Measurements from ENCODE around the gene SLC35A1. TPM values are rescaled to one million over a fixed set of nuclear protein-coding genes. Genes with fewer than 3 reads are reported as not detected.

The SLC35A1 gene
- total and polyA plus RNA-seq, 2 of the 4 experiments (the other 2 are of a cell fraction): 9.7 to 12.4 TPM

GRCh38 chr6:87539554-87539953 lies 66.8 kb downstream of the SLC35A1 start:
- DNase-seq (no peak), ATAC-seq (ENCODE audit: low read depth) (no peak)
- H2AFZ ChIP-seq (replicated peaks; ENCODE audit: low read length, poor library complexity): no peak overlapping the region
- POLR2A ChIA-PET (ENCODE audit: unreplicated experiment): interaction anchor here (0.5 kb wide), 1 partner anchor 1961 kb away, joined by 4 read pairs; no protein-coding TSS in a partner anchor
- no TSS peak for BruUV-seq (replicated peaks)
- no peak overlapping the region for H3K56ac ChIP-seq (ENCODE audit: extremely low read depth, insufficient read depth, low read length)
- H3K9me1 ChIP-seq (ENCODE audit: insufficient read depth, low read length): peaks cover 2% of the 10 kb centered on the region
- H4K91ac ChIP-seq (ENCODE audit: insufficient read depth, low read depth, low read length): no peak overlapping the region
- H4K8ac ChIP-seq (ENCODE audit: low read depth in 2 of 2, low read length in 2 of 2): no peak overlapping the region
- no peak overlapping the region for H3K4ac ChIP-seq (ENCODE audit: low read depth, low read length)
- no peaks in the 10 kb centered on the region; the same call in 1 of the 2 replicates for H4K20me1 ChIP-seq (ENCODE audit: insufficient read depth, low read length)
- no peak overlapping the region for H3K9ac ChIP-seq (ENCODE audit: low read depth, low read length)
- H3K27ac ChIP-seq (ENCODE audit: insufficient read depth, low read length): no peak overlapping the region
- H3K14ac ChIP-seq (replicated peaks; ENCODE audit: low read depth, low read length): no peak overlapping the region
- H3K4me1 ChIP-seq (ENCODE audit: control insufficient read depth, insufficient read depth, low read length): no peaks in the 10 kb centered on the region; the same call in none of the 2 replicates
- H3K36me3 ChIP-seq (ENCODE audit: control insufficient read depth, insufficient read depth, low read length): peaks cover 34% of the 10 kb centered on the region
- no peak for TF ChIP-seq SMC3 (IDR thresholded peaks at IDR 0.05; ENCODE audit: low read depth, low read length)
- no peak for TF ChIP-seq NFE2L2 (IDR thresholded peaks at IDR 0.05; ENCODE audit: low read depth, low read length)
- no peak for TF ChIP-seq MAZ (IDR thresholded peaks at IDR 0.05; ENCODE audit: borderline replicate concordance, low read depth, low read length)
- no peak for TF ChIP-seq CEBPB (IDR thresholded peaks at IDR 0.05; ENCODE audit: low read depth, low read length)
- TF ChIP-seq RAD21 (IDR thresholded peaks at IDR 0.05; ENCODE audit: low read length): no peak
- H2BK20ac ChIP-seq (ENCODE audit: low read depth, low read length): no peak overlapping the region
- CTCF ChIA-PET: no interaction called here
- intact Hi-C loops (cut with micrococcal nuclease): no loop called here
- no peaks in the 10 kb centered on the region for H3K27me3 ChIP-seq (ENCODE audit: control insufficient read depth, insufficient read depth, low read length)
- no peak overlapping the region for H3K4me2 ChIP-seq (ENCODE audit: low read depth, low read length)
- H2AK5ac ChIP-seq (ENCODE audit: low read depth, low read length): no peak overlapping the region
- no peak overlapping the region for H3K23ac ChIP-seq (ENCODE audit: low read depth, low read length)
- H3K4me3 ChIP-seq (ENCODE audit: insufficient read depth, low read depth, low read length): no peak overlapping the region
- H2BK15ac ChIP-seq (ENCODE audit: low read depth, low read length): no peak overlapping the region
- H2BK5ac ChIP-seq (ENCODE audit: low read depth, low read length, poor library complexity, severe bottlenecking): no peak overlapping the region
- H3K79me1 ChIP-seq (ENCODE audit: low read depth in 1 of 2, low read length in 2 of 2): peaks cover 6 to 15% of the 10 kb centered on the region in 2 experiments
- in situ Hi-C loops (cut with MboI; ENCODE audit: low sequenced_read_pairs): no loop called here
- dilution Hi-C loops (cut with HindIII; ENCODE audit: low sequenced_read_pairs, unreplicated experiment): no loop called here
- no peak overlapping the region for H2AK9ac ChIP-seq (replicated peaks; ENCODE audit: low read depth, low read length, poor library complexity)
- H3K18ac ChIP-seq (ENCODE audit: low read depth, low read length): no peak overlapping the region
- no peak overlapping the region for H4K5ac ChIP-seq (ENCODE audit: low read depth, low read length)
- H3K9me3 ChIP-seq (ENCODE audit: control insufficient read depth, insufficient read depth, low read length): peaks cover 2% of the 10 kb centered on the region
- no peak overlapping the region for H2BK120ac ChIP-seq (ENCODE audit: low read depth, low read length)
- WGBS, 2 experiments (ENCODE audit: extremely low coverage in 2 of 2, insufficient read length in 1 of 2): no CpG with 5 or more reads among the region's 6 CpGs

Measured in IMR-90 (cell line).